SK-N-SH treated with all-trans-retinoic acid at 6 μM for 48 hours (cell line): Measurements from ENCODE around the gene SPNS3.

Experiments used
- ATAC-seq: fragments of 200-7000 bp; cut with Tn5 transposase; 3 replicates; pipeline ENCODE4 v1.9.1; 2020; ENCODE audit warnings: mild to moderate bottlenecking, moderate library complexity
- ARNTL ChIP-seq: fragments of 450-650 bp; formaldehyde crosslinking; IDR thresholded peaks from 2 replicates; pipeline ENCODE4 v1.5.0; 2020; ENCODE audit warnings: low read depth, mild to moderate bottlenecking, moderate library complexity, borderline replicate concordance
- BACH2 ChIP-seq: fragments of 250-450 bp; sonication (Bioruptor Pico); IDR thresholded peaks from 2 replicates; pipeline ENCODE4 v1.9.0; 2021; ENCODE audit warnings: mild to moderate bottlenecking, borderline replicate concordance
- CSDC2 ChIP-seq: fragments of 250-450 bp; sonication (Bioruptor Pico); IDR thresholded peaks from 2 replicates; pipeline ENCODE4 v1.5.0; 2020; ENCODE audit warnings: mild to moderate bottlenecking, moderate library complexity
- GLIS3 ChIP-seq: fragments of 250-450 bp; sonication (Bioruptor Pico); IDR thresholded peaks from 2 replicates; pipeline ENCODE4 v1.5.0; 2020; ENCODE audit warnings: mild to moderate bottlenecking, moderate library complexity
- ISL1 ChIP-seq: fragments of 250-450 bp; sonication (Bioruptor Pico); IDR thresholded peaks from 2 replicates; pipeline ENCODE4 v2.1.2; 2022; ENCODE audit warnings: mild to moderate bottlenecking, moderate library complexity
- PATZ1 ChIP-seq: fragments of 250-450 bp; sonication (Bioruptor Pico); IDR thresholded peaks from 2 replicates; pipeline ENCODE4 v1.8.0; 2020; ENCODE audit warnings: mild to moderate bottlenecking, moderate library complexity, borderline replicate concordance
- PPARA ChIP-seq: fragments of 250-450 bp; sonication (Bioruptor Pico); IDR thresholded peaks from 2 replicates; pipeline ENCODE4 v1.5.0; 2020; ENCODE audit warnings: mild to moderate bottlenecking, borderline replicate concordance
- RARB ChIP-seq: fragments of 250-450 bp; sonication (Bioruptor Pico); IDR thresholded peaks from 2 replicates; pipeline ENCODE4 v1.8.0; 2021; ENCODE audit warnings: mild to moderate bottlenecking, moderate library complexity
- TCF4 ChIP-seq: fragments of 250-450 bp; sonication (Bioruptor Pico); IDR thresholded peaks from 2 replicates; pipeline ENCODE4 v1.8.0; 2021; ENCODE audit warnings: mild to moderate bottlenecking, moderate library complexity, borderline replicate concordance
- TOX ChIP-seq: fragments of 250-450 bp; sonication (Bioruptor Pico); IDR thresholded peaks from 2 replicates; pipeline ENCODE4 v1.8.0; 2021; ENCODE audit warnings: mild to moderate bottlenecking, moderate library complexity, borderline replicate concordance
- ZC3H10 ChIP-seq: fragments of 250-450 bp; sonication (Bioruptor Pico); IDR thresholded peaks from 2 replicates; pipeline ENCODE4 v1.5.1; 2021; ENCODE audit warnings: mild to moderate bottlenecking, moderate library complexity
- ZFP3 ChIP-seq: fragments of 250-450 bp; sonication (Bioruptor Pico); IDR thresholded peaks from 2 replicates; pipeline ENCODE4 v1.5.0; 2020; ENCODE audit warnings: mild to moderate bottlenecking, moderate library complexity
- ZNF565 ChIP-seq: fragments of 450-650 bp; formaldehyde crosslinking; conservative IDR thresholded peaks from 2 replicates; pipeline ENCODE4 v1.5.0; 2020; ENCODE audit warnings: low read depth, mild to moderate bottlenecking, moderate library complexity
- ZNF70 ChIP-seq: fragments of 450-650 bp; formaldehyde crosslinking; IDR thresholded peaks from 2 replicates; pipeline ENCODE4 v1.5.0; 2020; ENCODE audit warnings: mild to moderate bottlenecking, moderate library complexity
- TF ChIP-seq, protein P1 (sequence below): fragments of 250-450 bp; sonication (Bioruptor Pico); IDR thresholded peaks from 2 replicates; pipeline ENCODE4 v1.5.0; 2020; ENCODE audit warnings: mild to moderate bottlenecking, moderate library complexity
- TF ChIP-seq, protein P2 (sequence below): fragments of 250-450 bp; sonication (Bioruptor Pico); IDR thresholded peaks from 2 replicates; pipeline ENCODE4 v1.5.1; 2021; ENCODE audit warnings: mild to moderate bottlenecking, moderate library complexity

The SPNS3 gene

GRCh38 chr17:4420692-4421131, 13.0 kb upstream of the SPNS3 start:
- ATAC-seq: peak; percentile 95
- TF ChIP-seq ARNTL: no peak
- TF ChIP-seq ZNF565 (CRISPR knock-in tag): no peak
- no peak for TF ChIP-seq CSDC2 (CRISPR knock-in tag)
- no peak for TF ChIP-seq TOX (CRISPR knock-in tag)
- TF ChIP-seq GLIS3 (CRISPR knock-in tag): no peak
- no peak for TF ChIP-seq ISL1 (CRISPR knock-in tag)
- no peak for TF ChIP-seq ZFP3
- TF ChIP-seq PPARA (CRISPR knock-in tag): no peak
- TF ChIP-seq, all 23 proteins: peak for 0

DNA sequence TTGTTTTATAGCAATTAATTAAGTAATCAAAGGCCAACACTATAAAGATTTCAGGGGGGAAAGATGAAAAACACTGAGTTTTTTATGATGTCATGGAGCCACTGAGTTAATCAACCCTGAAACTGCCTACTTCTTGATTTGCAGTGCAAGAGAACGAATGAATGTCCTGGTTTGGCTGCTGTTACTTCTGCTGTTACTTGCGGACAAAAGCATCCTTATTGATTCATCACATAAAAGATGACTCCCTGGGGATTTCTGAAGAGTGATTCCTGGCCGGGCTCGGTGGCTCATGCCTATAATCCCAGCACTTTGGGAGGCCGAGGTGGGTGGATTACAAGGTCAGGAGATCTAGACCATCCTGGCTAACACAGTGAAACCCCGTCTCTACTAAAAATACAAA, 10.9 kb upstream of the SPNS3 start:
- TF ChIP-seq ISL1 (CRISPR knock-in tag): no peak
- no peak for TF ChIP-seq CSDC2 (CRISPR knock-in tag)
- TF ChIP-seq RARB (CRISPR knock-in tag): no peak
- no peak for TF ChIP-seq ZNF70 (CRISPR knock-in tag)
- TF ChIP-seq, protein P1, sequence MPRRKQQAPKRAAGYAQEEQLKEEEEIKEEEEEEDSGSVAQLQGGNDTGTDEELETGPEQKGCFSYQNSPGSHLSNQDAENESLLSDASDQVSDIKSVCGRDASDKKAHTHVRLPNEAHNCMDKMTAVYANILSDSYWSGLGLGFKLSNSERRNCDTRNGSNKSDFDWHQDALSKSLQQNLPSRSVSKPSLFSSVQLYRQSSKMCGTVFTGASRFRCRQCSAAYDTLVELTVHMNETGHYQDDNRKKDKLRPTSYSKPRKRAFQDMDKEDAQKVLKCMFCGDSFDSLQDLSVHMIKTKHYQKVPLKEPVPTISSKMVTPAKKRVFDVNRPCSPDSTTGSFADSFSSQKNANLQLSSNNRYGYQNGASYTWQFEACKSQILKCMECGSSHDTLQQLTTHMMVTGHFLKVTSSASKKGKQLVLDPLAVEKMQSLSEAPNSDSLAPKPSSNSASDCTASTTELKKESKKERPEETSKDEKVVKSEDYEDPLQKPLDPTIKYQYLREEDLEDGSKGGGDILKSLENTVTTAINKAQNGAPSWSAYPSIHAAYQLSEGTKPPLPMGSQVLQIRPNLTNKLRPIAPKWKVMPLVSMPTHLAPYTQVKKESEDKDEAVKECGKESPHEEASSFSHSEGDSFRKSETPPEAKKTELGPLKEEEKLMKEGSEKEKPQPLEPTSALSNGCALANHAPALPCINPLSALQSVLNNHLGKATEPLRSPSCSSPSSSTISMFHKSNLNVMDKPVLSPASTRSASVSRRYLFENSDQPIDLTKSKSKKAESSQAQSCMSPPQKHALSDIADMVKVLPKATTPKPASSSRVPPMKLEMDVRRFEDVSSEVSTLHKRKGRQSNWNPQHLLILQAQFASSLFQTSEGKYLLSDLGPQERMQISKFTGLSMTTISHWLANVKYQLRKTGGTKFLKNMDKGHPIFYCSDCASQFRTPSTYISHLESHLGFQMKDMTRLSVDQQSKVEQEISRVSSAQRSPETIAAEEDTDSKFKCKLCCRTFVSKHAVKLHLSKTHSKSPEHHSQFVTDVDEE (CRISPR knock-in tag): no peak
- no peak for TF ChIP-seq GLIS3 (CRISPR knock-in tag)
- no peak for TF ChIP-seq PPARA (CRISPR knock-in tag)
- no peak for ATAC-seq

DNA sequence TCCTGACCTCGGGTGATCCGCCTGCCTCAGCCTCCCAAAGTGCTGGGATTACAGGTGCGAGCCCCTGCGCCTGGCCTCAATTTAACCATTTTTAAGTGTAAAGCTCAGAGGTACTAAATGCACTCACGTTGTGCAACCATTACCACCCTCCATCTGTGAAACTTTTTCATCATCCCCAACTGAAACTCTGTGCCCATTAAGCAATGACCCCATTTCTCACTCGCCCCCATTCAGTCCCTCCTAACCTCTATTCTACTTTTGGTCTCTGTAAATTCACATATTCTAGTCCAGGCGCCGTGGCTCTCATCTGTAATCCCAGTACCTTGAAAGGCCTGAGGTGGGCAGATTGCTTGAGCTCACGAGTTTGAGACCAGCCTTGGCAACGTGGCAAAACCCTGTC, 8.3 kb upstream of the SPNS3 start:
- TF ChIP-seq PATZ1 (CRISPR knock-in tag) (no peak), ZNF70 (CRISPR knock-in tag) (no peak), ISL1 (CRISPR knock-in tag) (no peak), PPARA (CRISPR knock-in tag) (no peak), ZNF565 (CRISPR knock-in tag) (no peak)
- TF ChIP-seq, protein P2, sequence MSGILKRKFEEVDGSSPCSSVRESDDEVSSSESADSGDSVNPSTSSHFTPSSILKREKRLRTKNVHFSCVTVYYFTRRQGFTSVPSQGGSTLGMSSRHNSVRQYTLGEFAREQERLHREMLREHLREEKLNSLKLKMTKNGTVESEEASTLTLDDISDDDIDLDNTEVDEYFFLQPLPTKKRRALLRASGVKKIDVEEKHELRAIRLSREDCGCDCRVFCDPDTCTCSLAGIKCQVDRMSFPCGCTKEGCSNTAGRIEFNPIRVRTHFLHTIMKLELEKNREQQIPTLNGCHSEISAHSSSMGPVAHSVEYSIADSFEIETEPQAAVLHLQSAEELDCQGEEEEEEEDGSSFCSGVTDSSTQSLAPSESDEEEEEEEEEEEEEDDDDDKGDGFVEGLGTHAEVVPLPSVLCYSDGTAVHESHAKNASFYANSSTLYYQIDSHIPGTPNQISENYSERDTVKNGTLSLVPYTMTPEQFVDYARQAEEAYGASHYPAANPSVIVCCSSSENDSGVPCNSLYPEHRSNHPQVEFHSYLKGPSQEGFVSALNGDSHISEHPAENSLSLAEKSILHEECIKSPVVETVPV: no peak

DNA sequence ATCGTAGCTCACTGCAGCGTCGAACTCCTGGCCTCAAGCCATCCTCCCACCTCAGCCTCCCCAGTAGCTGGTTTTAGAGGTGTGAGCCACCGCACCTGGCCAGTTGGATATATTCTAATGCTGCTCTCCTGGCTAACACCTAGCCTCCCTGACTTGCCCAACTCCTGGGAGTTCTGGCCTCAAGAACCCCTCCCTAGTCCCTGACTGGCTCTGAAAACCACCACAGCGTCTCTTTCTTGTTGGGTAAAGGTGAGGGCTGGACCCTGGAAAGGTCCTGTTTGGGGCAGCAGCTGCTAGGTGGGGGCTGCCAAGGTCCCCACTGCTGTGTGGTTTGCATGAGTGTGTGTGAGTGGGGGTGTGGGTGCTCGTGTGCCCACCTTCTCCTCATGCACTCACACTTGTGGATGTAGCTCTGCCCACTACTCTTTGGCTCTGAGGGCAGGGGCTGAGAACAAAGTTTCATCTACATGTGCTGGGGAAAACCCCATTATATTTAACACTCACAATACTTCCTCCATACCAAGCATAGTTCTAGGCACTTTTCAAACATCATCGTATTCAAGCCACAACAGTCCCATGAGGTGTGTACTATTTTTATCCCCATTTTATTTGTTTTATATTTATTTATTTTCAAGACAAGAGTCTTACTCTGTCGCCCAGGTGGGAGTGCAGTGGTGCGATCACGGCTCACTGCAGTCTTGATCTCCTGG, 7.1 kb upstream of the SPNS3 start:
- ATAC-seq: no peak
- TF ChIP-seq TCF4 (CRISPR knock-in tag) (no peak), ZC3H10 (CRISPR knock-in tag) (no peak)
- TF ChIP-seq, all 23 proteins: peak for 0

More for the DNA sequence above, 8.3 kb upstream of the SPNS3 start:
- no peak for ATAC-seq

GRCh38 chr17:4427505-4427904, 6.2 kb upstream of the SPNS3 start:
- ATAC-seq: no peak

More at GRCh38 chr17:4427505-4427904, 6.2 kb upstream of the SPNS3 start:
- TF ChIP-seq, protein P2: no peak
- no peak for TF ChIP-seq ZNF565 (CRISPR knock-in tag)
- no peak for TF ChIP-seq BACH2 (CRISPR knock-in tag)
